ENCODE results near the gene RNU4-1. TPM values are rescaled to one million over a fixed set of nuclear protein-coding genes. Genes with fewer than 3 reads are reported as not detected.
"Not testable (repeated sequence)": the region's sequence is repeated elsewhere in the genome, so short reads cannot be mapped to it uniquely, and the experiment has no call there.

The RNU4-1 gene
- total RNA-seq, 1 donor from 2014 or later = 5,477 TPM

DNA sequence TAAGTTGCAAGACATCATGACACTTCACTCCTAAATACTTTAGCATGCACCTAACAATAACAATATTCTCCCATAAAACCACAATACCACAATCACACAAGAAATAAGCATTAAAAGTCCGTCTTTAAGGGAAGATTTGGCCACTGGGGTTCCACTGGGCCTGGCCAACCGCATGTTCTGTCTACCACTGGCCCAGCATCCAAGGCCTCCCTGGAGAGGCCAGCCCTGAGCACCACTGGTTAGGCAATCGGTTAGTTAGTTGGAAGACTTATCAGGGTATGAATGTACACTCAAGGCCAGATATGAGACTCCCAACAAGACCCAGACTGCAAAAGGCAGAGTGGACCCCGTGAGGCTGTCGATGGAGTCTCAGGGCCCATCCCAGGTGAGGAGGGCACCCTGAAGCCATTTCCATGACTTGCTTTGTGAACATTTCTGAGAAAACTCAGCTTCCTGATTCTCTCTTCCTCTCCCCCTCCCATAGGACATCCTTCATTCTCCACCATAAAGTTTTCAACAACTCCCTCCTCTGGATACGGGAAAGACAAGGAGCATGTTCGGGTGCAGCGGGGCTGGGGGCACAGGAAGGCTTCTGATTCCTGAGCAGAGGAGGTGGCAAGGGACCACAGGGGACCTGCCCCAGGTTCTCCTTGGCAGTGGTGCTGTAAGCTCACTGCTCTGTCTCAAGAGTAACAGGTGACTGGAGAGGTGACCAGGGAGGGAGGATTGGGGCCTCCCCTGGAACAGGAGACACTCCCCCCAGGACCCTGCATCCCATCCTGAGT lies 33.4 kb downstream of the RNU4-1 start:
- H3K4me1 Mint-ChIP-seq = peaks cover 69% of the 10 kb centered on the region
- peak overlapping the region; percentile 40 for H3K27ac Mint-ChIP-seq
- peaks cover 5% of the 10 kb centered on the region for H3K36me3 Mint-ChIP-seq
- no peak overlapping the region for H3K4me3 Mint-ChIP-seq
- TF ChIP-seq, protein P1, sequence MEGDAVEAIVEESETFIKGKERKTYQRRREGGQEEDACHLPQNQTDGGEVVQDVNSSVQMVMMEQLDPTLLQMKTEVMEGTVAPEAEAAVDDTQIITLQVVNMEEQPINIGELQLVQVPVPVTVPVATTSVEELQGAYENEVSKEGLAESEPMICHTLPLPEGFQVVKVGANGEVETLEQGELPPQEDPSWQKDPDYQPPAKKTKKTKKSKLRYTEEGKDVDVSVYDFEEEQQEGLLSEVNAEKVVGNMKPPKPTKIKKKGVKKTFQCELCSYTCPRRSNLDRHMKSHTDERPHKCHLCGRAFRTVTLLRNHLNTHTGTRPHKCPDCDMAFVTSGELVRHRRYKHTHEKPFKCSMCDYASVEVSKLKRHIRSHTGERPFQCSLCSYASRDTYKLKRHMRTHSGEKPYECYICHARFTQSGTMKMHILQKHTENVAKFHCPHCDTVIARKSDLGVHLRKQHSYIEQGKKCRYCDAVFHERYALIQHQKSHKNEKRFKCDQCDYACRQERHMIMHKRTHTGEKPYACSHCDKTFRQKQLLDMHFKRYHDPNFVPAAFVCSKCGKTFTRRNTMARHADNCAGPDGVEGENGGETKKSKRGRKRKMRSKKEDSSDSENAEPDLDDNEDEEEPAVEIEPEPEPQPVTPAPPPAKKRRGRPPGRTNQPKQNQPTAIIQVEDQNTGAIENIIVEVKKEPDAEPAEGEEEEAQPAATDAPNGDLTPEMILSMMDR (IDR thresholded peaks at IDR 0.05; ENCODE audit: unreplicated experiment) = no peak
- no peaks in the 10 kb centered on the region for H3K27me3 Mint-ChIP-seq (ENCODE audit: low read depth)
- DNase-seq (ENCODE audit: low spot score in 2 of 2, unreplicated experiment in 2 of 2) = no peak
- no peaks in the 10 kb centered on the region for H3K9me3 Mint-ChIP-seq

GRCh38 chr12:120258323-120258896 lies 34.6 kb downstream of the RNU4-1 start:
- Mint-ChIP-seq H3K36me3 (peaks cover 7% of the 10 kb centered on the region), H3K4me1 (peaks cover 57% of the 10 kb centered on the region), H3K27me3 (ENCODE audit: low read depth) (no peaks in the 10 kb centered on the region), H3K9me3 (no peaks in the 10 kb centered on the region), H3K27ac (peak overlapping the region; percentile 98), H3K4me3 (no peak overlapping the region)
- TF ChIP-seq, protein P1 (IDR thresholded peaks at IDR 0.05; ENCODE audit: unreplicated experiment) = no peak
- no peak for DNase-seq (ENCODE audit: low spot score in 2 of 2, unreplicated experiment in 2 of 2)

DNA sequence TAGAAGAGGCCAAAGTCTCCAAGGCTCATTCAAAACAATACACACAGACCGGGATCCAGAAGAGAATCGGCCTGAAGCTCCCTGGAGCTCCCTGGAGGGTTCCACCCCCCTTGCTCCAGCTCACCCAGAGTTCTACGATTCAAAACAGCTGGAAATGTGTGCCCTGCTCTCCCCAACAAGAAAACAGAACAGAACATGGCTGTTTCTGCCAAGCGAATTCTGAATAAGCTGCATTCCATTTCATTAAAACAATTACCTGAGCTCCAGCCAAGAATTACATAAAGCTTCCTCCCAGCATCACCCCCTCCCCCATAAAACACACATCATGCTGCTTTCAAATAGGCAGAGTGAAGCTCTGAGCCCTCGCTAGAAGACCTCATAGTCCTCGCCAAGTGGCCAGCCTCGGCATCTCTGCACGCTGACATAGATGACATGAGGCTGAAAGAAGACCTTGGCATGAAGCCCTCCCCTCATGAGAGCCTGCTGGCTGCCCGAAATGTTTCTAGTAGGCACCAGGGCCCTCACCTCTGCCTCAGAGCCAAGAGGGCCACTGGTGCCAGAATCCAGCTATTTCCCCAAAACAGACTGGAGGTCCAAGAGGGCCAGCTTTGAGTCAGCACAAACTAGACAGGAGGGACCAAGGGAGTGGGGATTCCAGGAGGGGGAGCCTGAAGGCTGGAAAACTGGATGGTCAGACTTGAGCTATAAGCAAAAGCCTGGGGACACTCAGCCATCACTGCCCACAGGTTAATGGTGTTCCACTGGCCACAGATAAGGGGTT lies 35.8 kb downstream of the RNU4-1 start:
- Mint-ChIP-seq H3K4me3 (peak overlapping the region; percentile 5), H3K27me3 (ENCODE audit: low read depth) (no peaks in the 10 kb centered on the region), H3K27ac (peak overlapping the region; percentile 98), H3K9me3 (no peaks in the 10 kb centered on the region), H3K36me3 (peaks cover 7% of the 10 kb centered on the region), H3K4me1 (peaks cover 45% of the 10 kb centered on the region)
- TF ChIP-seq, protein P1 (IDR thresholded peaks at IDR 0.05; ENCODE audit: unreplicated experiment) = no peak
- peak in 1 of 2 experiments; percentile 47 for DNase-seq (ENCODE audit: low spot score in 2 of 2, unreplicated experiment in 2 of 2)

DNA sequence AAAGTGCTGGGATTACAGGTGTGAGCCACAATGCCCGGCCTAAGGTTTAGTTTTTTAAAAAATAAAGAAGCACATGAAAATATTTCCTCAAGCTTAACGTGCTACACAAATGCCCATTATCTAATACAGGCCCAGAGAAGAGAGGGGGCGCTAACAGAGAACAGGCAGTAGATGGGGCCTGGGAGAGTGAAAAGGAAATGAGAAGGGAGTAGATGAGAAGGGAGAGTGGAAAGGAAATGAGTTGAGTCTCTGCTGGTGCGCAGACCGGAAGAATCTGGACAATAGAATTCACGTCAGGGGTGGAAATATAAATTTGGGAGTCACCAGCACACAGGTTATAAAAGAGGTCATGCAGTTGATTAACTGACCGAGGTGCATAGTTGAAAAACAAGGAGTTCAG lies 38.2 kb downstream of the RNU4-1 start:
- peak overlapping the region; percentile 87 for H3K27ac Mint-ChIP-seq
- peaks cover 48% of the 10 kb centered on the region for H3K4me1 Mint-ChIP-seq
- no peak for DNase-seq (ENCODE audit: low spot score in 2 of 2, unreplicated experiment in 2 of 2)

GRCh38 chr12:120253313-120253712 lies 39.7 kb downstream of the RNU4-1 start:
- H3K27ac Mint-ChIP-seq = not testable (repeated sequence)

More for the DNA sequence above, 38.2 kb downstream of the RNU4-1 start:
- Mint-ChIP-seq H3K27me3 (ENCODE audit: low read depth) (no peaks in the 10 kb centered on the region), H3K4me3 (no peak overlapping the region), H3K9me3 (no peaks in the 10 kb centered on the region), H3K36me3 (peaks cover 7% of the 10 kb centered on the region)
- TF ChIP-seq, protein P1 (IDR thresholded peaks at IDR 0.05; ENCODE audit: unreplicated experiment) = no peak

More at GRCh38 chr12:120253313-120253712, 39.7 kb downstream of the RNU4-1 start:
- H3K4me1 Mint-ChIP-seq = peaks cover 51% of the 10 kb centered on the region
- not testable (repeated sequence) for H3K9me3 Mint-ChIP-seq; DNase-seq (ENCODE audit: low spot score in 2 of 2, unreplicated experiment in 2 of 2); H3K4me3 Mint-ChIP-seq; H3K27me3 Mint-ChIP-seq (ENCODE audit: low read depth); H3K36me3 Mint-ChIP-seq

All from mesothelial cell of epicardium (in vitro differentiated cells).